Spinal cord (tissue), 10 donors: ENCODE measurements around the gene UBE2V1. TPM values are rescaled to one million over a fixed set of nuclear protein-coding genes. Genes with fewer than 3 reads are reported as not detected.

Experiments
- DNase-seq, 6 donors: peaks; one replicate each; pipeline versions ENCODE4 v3.0.0 to v3.0.0-alpha.2; 2013 to 2015; ENCODE audit warnings: low spot score in 6 of 6, low read depth in 4 of 6
- H3K27ac ChIP-seq: one replicate; pipeline ENCODE4 v1.5.1; 2013; ENCODE audit warnings: low read depth, low read length, control low read depth
- H3K27me3 ChIP-seq: one replicate; pipeline ENCODE4 v1.6.1; 2013; ENCODE audit warnings: low read length; ENCODE audit not compliant: control insufficient read depth, insufficient read depth
- H3K36me3 ChIP-seq: one replicate; pipeline ENCODE4 v1.6.1; 2013; ENCODE audit warnings: low read length; ENCODE audit not compliant: control insufficient read depth, insufficient read depth
- H3K4me1 ChIP-seq: one replicate; pipeline ENCODE4 v1.6.1; 2013; ENCODE audit warnings: low read length; ENCODE audit not compliant: control insufficient read depth, insufficient read depth
- H3K4me3 ChIP-seq: one replicate; pipeline ENCODE4 v1.5.1; 2013; ENCODE audit warnings: low read depth, low read length, control low read depth
- H3K9me3 ChIP-seq: one replicate; pipeline ENCODE4 v1.6.1; 2013; ENCODE audit warnings: low read length; ENCODE audit not compliant: control insufficient read depth, insufficient read depth
- WGBS: methylation state at CpG from one replicate; pipeline ENCODE4 v1.1.5; 2013; ENCODE audit warnings: missing lambda C conversion rate; ENCODE audit not compliant: insufficient coverage; 5-methylcytosine and 5-hydroxymethylcytosine counted together
- polyA plus RNA-seq, 2 donors: library from polyadenylated mRNA; unstranded; fragments of 120-200 nt; gene quantifications; one replicate each; pipeline ENCODE4 v1.2.1, GENCODE V29; 2013; ENCODE audit not compliant: insufficient read length in 2 of 2
- total RNA-seq, 2 donors: library from RNA; depleted of rRNA in 1 of 2; stranded (reverse); fragments of 120-200 nt in 1 of 2; fragments of >200 nt in 1 of 2; gene quantifications; one replicate each; pipeline versions ENCODE4 v1.2.3 to v1.2.4, GENCODE V29; 2013 to 2014
- donor health status: healthy.

Gene UBE2V1
- total and polyA plus RNA-seq, 4 donors, result 47.8 to 174 (median 111) TPM

GRCh38 chr20:50100552-50100951 lies 12.4 kb downstream of the UBE2V1 start:
- Histone ChIP-seq H3K4me3 (no peak overlapping the region), H3K9me3 (no peaks in the 10 kb centered on the region), H3K4me1 (no peaks in the 10 kb centered on the region), H3K27ac (no peak overlapping the region), H3K36me3 (peaks cover 2% of the 10 kb centered on the region), H3K27me3 (no peaks in the 10 kb centered on the region)
- no peak for DNase-seq

DNA sequence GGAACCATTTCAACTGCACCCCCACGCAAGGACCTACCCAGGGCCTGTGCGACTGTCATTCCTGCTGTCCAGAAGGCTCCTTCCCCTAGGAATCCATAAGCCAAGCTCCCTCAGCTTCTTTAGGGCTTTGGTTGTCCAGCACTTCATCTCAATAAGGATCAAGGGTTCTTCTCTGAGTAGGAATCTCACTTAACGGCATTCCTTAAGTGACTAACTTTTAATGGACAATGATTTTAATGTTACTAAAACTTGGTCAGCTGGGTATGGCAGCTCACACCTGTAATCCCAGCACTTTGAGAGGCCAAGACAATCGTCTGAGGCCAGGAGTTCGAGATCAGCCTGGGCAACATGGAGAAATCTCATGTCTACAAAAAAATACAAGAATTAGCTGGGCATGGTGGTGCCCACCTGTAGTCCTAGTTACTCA lies 13.4 kb downstream of the UBE2V1 start:
- no peak overlapping the region for H3K27ac ChIP-seq
- no peaks in the 10 kb centered on the region for H3K27me3 ChIP-seq
- H3K4me1 ChIP-seq, result no peaks in the 10 kb centered on the region
- peaks cover 2% of the 10 kb centered on the region for H3K36me3 ChIP-seq
- H3K9me3 ChIP-seq, result no peaks in the 10 kb centered on the region
- no peak for DNase-seq
- H3K4me3 ChIP-seq, result no peak overlapping the region
- WGBS, result 83% methylated on average over 4 of the region's 5 CpGs

- no CpG with 5 or more reads among the region's 1 CpG for WGBS
- no peak overlapping the region for H3K27ac ChIP-seq
- no peak overlapping the region for H3K4me3 ChIP-seq
- peaks cover 2% of the 10 kb centered on the region for H3K36me3 ChIP-seq
- no peaks in the 10 kb centered on the region for H3K9me3 ChIP-seq
- no peaks in the 10 kb centered on the region for H3K4me1 ChIP-seq
- H3K27me3 ChIP-seq, result no peaks in the 10 kb centered on the region
- DNase-seq, result no peak
Measured at GRCh38 chr20:50099113-50099512, 13.8 kb downstream of the UBE2V1 start.

DNA sequence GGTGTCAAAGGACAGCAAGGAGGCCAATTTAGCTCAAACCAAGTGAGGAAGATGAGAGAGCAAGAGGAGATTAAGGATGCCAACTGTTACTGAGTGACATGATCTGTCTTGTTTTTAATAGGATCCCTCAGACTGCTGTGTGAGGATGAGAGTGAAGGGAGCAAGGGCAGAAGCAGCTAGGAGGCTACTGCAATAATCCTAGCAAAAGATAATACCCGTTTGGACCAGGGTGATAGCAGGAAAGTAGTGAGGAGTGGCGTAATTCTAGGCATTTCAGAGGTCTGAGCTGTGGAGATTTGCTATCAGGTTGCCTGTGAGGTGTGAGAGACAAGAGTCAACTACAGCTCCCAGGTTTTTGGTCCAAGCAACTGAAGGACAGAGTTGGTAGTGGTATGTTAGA lies 14.7 kb downstream of the UBE2V1 start:
- Histone ChIP-seq H3K4me1 (no peaks in the 10 kb centered on the region), H3K27ac (no peak overlapping the region), H3K4me3 (no peak overlapping the region), H3K27me3 (no peaks in the 10 kb centered on the region), H3K9me3 (no peaks in the 10 kb centered on the region), H3K36me3 (peaks cover 2% of the 10 kb centered on the region)
- DNase-seq, result no peak
- 85% methylated on average over 2 of the region's 2 CpGs for WGBS

DNA sequence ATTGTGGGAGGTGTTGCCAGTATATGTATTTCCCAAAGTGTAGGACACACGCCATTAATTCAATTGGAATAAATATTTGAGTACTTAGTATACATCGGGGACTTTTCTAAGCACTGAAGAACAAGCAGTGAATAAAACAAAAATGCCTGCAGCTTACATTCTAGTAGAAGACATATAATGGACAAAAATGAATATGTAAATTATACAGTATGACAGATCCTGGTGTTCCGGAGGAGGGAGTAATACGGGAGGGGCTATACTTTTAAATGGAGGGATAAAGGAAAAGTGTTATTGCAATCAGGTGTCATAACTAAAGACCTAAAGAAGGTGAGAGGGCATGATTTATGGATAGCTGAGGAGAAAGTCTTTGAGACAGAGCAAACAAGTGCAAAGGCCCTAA lies 15.1 kb downstream of the UBE2V1 start:
- no peaks in the 10 kb centered on the region for H3K9me3 ChIP-seq
- no peak overlapping the region for H3K27ac ChIP-seq
- WGBS, result 63% methylated on average over 1 of the region's 4 CpGs

DNA sequence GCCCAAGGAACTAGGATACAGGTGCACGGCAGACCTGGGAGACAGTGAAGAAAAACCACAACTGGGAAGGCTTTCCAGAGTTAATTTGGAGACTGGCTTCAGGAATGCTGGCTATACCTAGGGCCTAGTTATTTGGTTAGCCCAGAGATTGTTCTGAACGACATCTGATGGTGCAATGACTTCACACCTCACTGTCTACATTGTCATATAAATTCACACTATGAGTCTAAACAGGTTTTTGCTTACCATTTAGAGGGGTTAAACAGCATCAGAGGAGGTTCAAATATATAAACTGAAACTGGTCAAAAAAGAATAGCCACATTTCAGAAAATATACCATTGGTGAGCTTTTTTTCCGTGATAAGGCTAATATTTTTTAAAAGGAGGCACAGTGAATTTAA lies 16.7 kb downstream of the UBE2V1 start:
- H3K4me3 ChIP-seq, result no peak overlapping the region
- H3K9me3 ChIP-seq, result no peaks in the 10 kb centered on the region
- no peaks in the 10 kb centered on the region for H3K4me1 ChIP-seq
- WGBS, result 100% methylated on average over 1 of the region's 3 CpGs
- DNase-seq, result no peak
- H3K36me3 ChIP-seq, result peaks cover 8% of the 10 kb centered on the region
- no peaks in the 10 kb centered on the region for H3K27me3 ChIP-seq
- no peak overlapping the region for H3K27ac ChIP-seq

More for the DNA sequence above, 15.1 kb downstream of the UBE2V1 start:
- Histone ChIP-seq H3K4me3 (no peak overlapping the region), H3K36me3 (peaks cover 2% of the 10 kb centered on the region), H3K27me3 (no peaks in the 10 kb centered on the region), H3K4me1 (no peaks in the 10 kb centered on the region)
- DNase-seq, result peak in 1 of 6 donors; percentile 36

GRCh38 chr20:50095476-50096078 lies 17.4 kb downstream of the UBE2V1 start:
- Histone ChIP-seq H3K9me3 (no peaks in the 10 kb centered on the region), H3K4me3 (no peak overlapping the region), H3K4me1 (no peaks in the 10 kb centered on the region), H3K27me3 (no peaks in the 10 kb centered on the region), H3K36me3 (peaks cover 8% of the 10 kb centered on the region), H3K27ac (no peak overlapping the region)
- DNase-seq, result no peak
- WGBS, result 88% methylated on average over 4 of the region's 4 CpGs

DNA sequence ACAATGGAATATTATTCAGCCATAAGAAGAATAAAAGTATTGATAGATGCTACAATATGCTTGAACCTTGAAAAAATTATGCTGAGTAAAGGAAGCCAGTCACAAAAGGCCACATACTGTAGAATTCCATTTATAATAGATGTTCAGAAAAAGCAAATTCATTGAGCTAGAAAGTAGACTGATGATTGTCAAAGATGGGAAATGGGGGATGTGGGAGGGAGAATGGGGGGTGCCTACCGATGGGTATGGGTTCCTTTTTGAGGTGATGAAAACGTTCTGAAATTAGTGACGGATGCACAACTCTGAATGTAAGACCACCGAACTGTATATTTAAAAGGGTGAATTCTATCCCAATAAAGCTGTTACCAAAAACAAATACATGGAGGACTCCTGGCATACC lies 18.4 kb downstream of the UBE2V1 start:
- Histone ChIP-seq H3K27me3 (no peaks in the 10 kb centered on the region), H3K4me1 (peaks cover 4% of the 10 kb centered on the region), H3K9me3 (no peaks in the 10 kb centered on the region), H3K36me3 (peaks cover 15% of the 10 kb centered on the region), H3K27ac (no peak overlapping the region), H3K4me3 (no peak overlapping the region)
- no CpG with 5 or more reads among the region's 4 CpGs for WGBS
- DNase-seq, result no peak

DNA sequence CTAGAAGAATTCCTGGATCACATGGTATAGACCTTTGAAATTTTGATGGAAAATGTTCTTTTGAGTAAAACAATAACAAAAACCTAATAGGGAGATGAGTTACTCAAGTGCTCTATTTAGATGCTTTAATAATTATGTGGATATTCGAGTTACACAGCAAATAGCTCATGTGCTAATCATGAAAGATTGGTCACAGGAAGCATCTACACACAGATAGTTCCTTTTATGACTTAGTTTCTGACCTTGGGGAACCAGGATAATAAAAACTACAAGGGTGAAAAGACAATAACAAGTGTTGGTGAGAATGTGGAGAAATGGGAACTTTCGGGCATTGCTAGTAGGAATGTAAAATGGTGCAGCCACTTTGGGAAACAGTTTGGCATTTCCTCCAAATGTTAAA lies 19.7 kb downstream of the UBE2V1 start:
- Histone ChIP-seq H3K4me3 (no peak overlapping the region), H3K36me3 (peaks cover 15% of the 10 kb centered on the region), H3K27me3 (no peaks in the 10 kb centered on the region), H3K9me3 (no peaks in the 10 kb centered on the region), H3K27ac (no peak overlapping the region), H3K4me1 (peaks cover 9% of the 10 kb centered on the region)
- no CpG with 5 or more reads among the region's 2 CpGs for WGBS
- DNase-seq, result no peak

- no peak overlapping the region for H3K4me3 ChIP-seq
- no peaks in the 10 kb centered on the region for H3K27me3 ChIP-seq
- peaks cover 18% of the 10 kb centered on the region for H3K36me3 ChIP-seq
- WGBS, result no CpG with 5 or more reads among the region's 4 CpGs
- H3K9me3 ChIP-seq, result no peaks in the 10 kb centered on the region
- H3K27ac ChIP-seq, result no peak overlapping the region
- DNase-seq, result no peak
- peaks cover 9% of the 10 kb centered on the region for H3K4me1 ChIP-seq
Measured at GRCh38 chr20:50092436-50092835, 20.5 kb downstream of the UBE2V1 start.
